ENCODE data around the gene NEGR1. TPM values are rescaled to one million over a fixed set of nuclear protein-coding genes. Genes with fewer than 3 reads are reported as not detected.

The NEGR1 gene
- total and polyA plus RNA-seq, 4 donors = 0.86 to 7.3 (median 2.5) TPM

GRCh38 chr1:72115290-72115689 is 167.0 kb downstream of the NEGR1 start:
- Histone ChIP-seq H3K4me1 (ENCODE audit: control insufficient read depth in 5 of 5, insufficient read depth in 5 of 5, low read length in 5 of 5) (no peaks in the 10 kb centered on the region), H3K9ac (ENCODE audit: insufficient read depth in 1 of 2, low read length in 2 of 2) (no peak overlapping the region), H3K36me3 (ENCODE audit: control insufficient read depth in 4 of 4, insufficient read depth in 4 of 4, low read length in 4 of 4) (no peaks in the 10 kb centered on the region), H3K9me3 (ENCODE audit: control insufficient read depth in 4 of 4, insufficient read depth in 3 of 4, low read length in 3 of 4) (no peaks in the 10 kb centered on the region), H3K27me3 (ENCODE audit: control insufficient read depth in 3 of 3, insufficient read depth in 3 of 3, low read length in 2 of 3) (no peaks in the 10 kb centered on the region), H3K4me3 (no peak overlapping the region), H3K27ac (ENCODE audit: low read depth in 1 of 2, low read length in 1 of 2) (no peak overlapping the region)
- DNase-seq = no peak
- no peak for TF ChIP-seq CTCF (IDR thresholded peaks at IDR 0.05; ENCODE audit: control extremely low read depth, extremely low read depth)
- ATAC-seq (ENCODE audit: insufficient read depth, low FRiP score) = no peak
- WGBS, 2 donors = 69 to 93% methylated on average over 2 of the region's 2 CpGs

- no peak overlapping the region for H3K9ac ChIP-seq (ENCODE audit: insufficient read depth in 1 of 2, low read length in 2 of 2)
- no peak overlapping the region for H3K4me3 ChIP-seq
- WGBS, 2 donors = 50 to 61% methylated on average over 4 of the region's 4 CpGs
- ATAC-seq (ENCODE audit: insufficient read depth, low FRiP score) (no peak), DNase-seq (no peak)
- H3K27me3 ChIP-seq (ENCODE audit: control insufficient read depth in 3 of 3, insufficient read depth in 3 of 3, low read length in 2 of 3) = no peaks in the 10 kb centered on the region
- no peak overlapping the region for H3K27ac ChIP-seq (ENCODE audit: low read depth in 1 of 2, low read length in 1 of 2)
- H3K9me3 ChIP-seq (ENCODE audit: control insufficient read depth in 4 of 4, insufficient read depth in 3 of 4, low read length in 3 of 4) = no peaks in the 10 kb centered on the region
- H3K4me1 ChIP-seq (ENCODE audit: control insufficient read depth in 5 of 5, insufficient read depth in 5 of 5, low read length in 5 of 5) = no peaks in the 10 kb centered on the region
- no peak for TF ChIP-seq CTCF (IDR thresholded peaks at IDR 0.05; ENCODE audit: control extremely low read depth, extremely low read depth)
- no peaks in the 10 kb centered on the region for H3K36me3 ChIP-seq (ENCODE audit: control insufficient read depth in 4 of 4, insufficient read depth in 4 of 4, low read length in 4 of 4)
Measured at GRCh38 chr1:72111662-72112061, 170.7 kb downstream of the NEGR1 start.

DNA sequence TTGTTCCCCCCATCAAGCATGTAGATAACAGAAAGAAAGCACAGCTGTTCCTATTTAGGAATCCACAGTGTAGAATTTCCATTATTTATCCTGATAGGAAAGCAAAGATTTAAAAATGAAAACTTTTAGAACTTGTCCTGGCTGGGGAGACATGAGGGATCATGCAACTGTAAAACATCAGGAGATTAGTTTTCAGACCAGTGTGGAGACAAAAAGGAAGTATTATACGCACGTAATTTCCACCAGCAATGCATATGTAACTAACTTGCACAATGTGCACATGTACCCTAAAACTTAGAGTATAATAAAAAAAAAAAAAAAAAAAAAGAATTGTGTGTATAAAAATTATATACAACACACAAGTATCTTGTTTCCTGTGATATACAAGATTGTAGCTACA is 172.4 kb downstream of the NEGR1 start:
- H3K4me3 ChIP-seq = no peak overlapping the region
- no peaks in the 10 kb centered on the region for H3K27me3 ChIP-seq (ENCODE audit: control insufficient read depth in 3 of 3, insufficient read depth in 3 of 3, low read length in 2 of 3)
- no peak overlapping the region for H3K9ac ChIP-seq (ENCODE audit: insufficient read depth in 1 of 2, low read length in 2 of 2)
- DNase-seq = no peak
- ATAC-seq (ENCODE audit: insufficient read depth, low FRiP score) = no peak
- no peaks in the 10 kb centered on the region for H3K4me1 ChIP-seq (ENCODE audit: control insufficient read depth in 5 of 5, insufficient read depth in 5 of 5, low read length in 5 of 5)
- TF ChIP-seq CTCF (IDR thresholded peaks at IDR 0.05; ENCODE audit: control extremely low read depth, extremely low read depth) = no peak
- no peaks in the 10 kb centered on the region for H3K9me3 ChIP-seq (ENCODE audit: control insufficient read depth in 4 of 4, insufficient read depth in 3 of 4, low read length in 3 of 4)
- 25 to 73% methylated on average over 2 of the region's 2 CpGs for WGBS, 2 donors
- no peaks in the 10 kb centered on the region for H3K36me3 ChIP-seq (ENCODE audit: control insufficient read depth in 4 of 4, insufficient read depth in 4 of 4, low read length in 4 of 4)
- H3K27ac ChIP-seq (ENCODE audit: low read depth in 1 of 2, low read length in 1 of 2) = no peak overlapping the region

DNA sequence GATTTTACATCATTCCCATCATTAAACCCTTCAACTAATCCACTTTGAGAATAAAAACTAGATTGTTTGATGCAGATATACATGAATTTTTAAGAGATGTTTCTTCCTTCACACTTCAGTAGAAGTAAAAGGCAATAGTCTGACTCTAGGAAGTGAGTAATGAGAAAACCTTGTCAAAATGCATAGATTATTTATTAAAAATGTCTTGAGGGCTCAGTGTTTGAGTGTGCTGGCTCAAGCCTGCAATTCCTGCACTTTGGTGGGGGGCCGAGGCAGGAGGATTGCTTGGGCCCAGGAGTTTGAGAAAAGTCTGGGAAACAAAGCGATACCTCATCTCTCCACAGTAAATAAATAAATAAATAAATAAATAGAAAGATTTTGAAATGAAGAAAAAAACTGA is 177.1 kb downstream of the NEGR1 start:
- WGBS, 2 donors = 88 to 98% methylated on average over 2 of the region's 2 CpGs
- H3K9ac ChIP-seq (ENCODE audit: insufficient read depth in 1 of 2, low read length in 2 of 2) = no peak overlapping the region
- no peak overlapping the region for H3K4me3 ChIP-seq
- DNase-seq (no peak), ATAC-seq (ENCODE audit: insufficient read depth, low FRiP score) (no peak)
- H3K27ac ChIP-seq (ENCODE audit: low read depth in 1 of 2, low read length in 1 of 2) = no peak overlapping the region
- no peak for TF ChIP-seq CTCF (IDR thresholded peaks at IDR 0.05; ENCODE audit: control extremely low read depth, extremely low read depth)
- no peaks in the 10 kb centered on the region for H3K4me1 ChIP-seq (ENCODE audit: control insufficient read depth in 5 of 5, insufficient read depth in 5 of 5, low read length in 5 of 5)
- no peaks in the 10 kb centered on the region for H3K36me3 ChIP-seq (ENCODE audit: control insufficient read depth in 4 of 4, insufficient read depth in 4 of 4, low read length in 4 of 4)
- peaks cover 0 to 1% (median 0%) of the 10 kb centered on the region in 4 donors for H3K9me3 ChIP-seq (ENCODE audit: control insufficient read depth in 4 of 4, insufficient read depth in 3 of 4, low read length in 3 of 4)
- H3K27me3 ChIP-seq (ENCODE audit: control insufficient read depth in 3 of 3, insufficient read depth in 3 of 3, low read length in 2 of 3) = no peaks in the 10 kb centered on the region

Measured in lung (tissue), 12 donors.